IPS DF 4.7 (cell line): Measurements from ENCODE around the gene MRM3.
"Not testable (repeated sequence)": the region's sequence is repeated elsewhere in the genome, so short reads cannot be mapped to it uniquely, and the experiment has no call there.

ENCODE experiments used
- DNase-seq: peaks from one replicate; pipeline ENCODE4 v3.0.0-alpha.2; 2013; ENCODE audit warnings: low spot score; ENCODE audit errors: extremely low read depth

The MRM3 gene

DNA sequence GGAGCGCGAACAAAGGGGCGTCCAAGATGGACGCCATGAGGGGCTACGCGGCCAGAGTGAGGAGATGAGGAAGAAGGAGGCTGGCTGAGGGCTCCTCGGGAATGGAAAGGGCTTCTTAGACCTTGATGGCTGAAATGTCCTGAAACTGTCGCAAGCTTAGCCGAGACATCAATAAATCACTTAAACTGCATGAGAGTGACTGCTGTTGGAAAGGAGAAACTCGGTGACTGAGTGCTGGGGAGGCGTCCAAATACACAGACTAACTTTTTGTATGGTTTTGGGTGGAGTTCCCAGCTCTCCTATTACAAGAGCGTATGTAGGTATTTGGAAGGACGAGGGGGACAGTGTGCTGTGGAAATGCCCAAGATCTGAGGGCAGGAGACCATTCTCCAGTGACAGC is 28.7 kb upstream of the MRM3 start:
- DNase-seq = no peak

DNA sequence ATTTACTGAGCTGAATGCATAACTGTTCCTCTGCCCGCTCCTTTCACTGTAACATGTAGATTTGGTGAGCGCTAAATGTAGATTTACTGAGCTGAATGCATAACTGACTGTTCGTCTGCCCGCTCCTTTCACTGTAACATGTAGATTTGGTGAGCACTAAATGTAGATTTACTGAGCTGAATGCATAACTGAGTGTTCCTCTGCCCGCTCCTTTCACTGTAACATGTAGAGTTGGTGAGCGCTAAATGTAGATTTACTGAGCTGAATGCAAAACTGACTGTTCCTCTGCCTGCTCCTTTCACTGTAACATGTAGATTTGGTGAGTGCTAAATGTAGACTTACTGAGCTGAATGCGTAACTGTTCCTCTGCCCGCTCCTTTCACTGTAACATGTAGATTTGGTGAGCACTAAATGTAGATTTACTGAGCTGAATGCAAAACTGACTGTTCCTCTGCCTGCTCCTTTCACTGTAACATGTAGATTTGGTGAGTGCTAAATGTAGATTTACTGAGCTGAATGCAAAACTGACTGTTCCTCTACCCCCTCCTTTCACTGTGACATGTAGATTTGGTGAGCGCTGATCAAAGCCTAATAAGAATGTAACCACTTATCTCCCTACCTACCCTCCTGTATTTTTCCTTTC is 26.7 kb upstream of the MRM3 start:
- not testable (repeated sequence) for DNase-seq

DNA sequence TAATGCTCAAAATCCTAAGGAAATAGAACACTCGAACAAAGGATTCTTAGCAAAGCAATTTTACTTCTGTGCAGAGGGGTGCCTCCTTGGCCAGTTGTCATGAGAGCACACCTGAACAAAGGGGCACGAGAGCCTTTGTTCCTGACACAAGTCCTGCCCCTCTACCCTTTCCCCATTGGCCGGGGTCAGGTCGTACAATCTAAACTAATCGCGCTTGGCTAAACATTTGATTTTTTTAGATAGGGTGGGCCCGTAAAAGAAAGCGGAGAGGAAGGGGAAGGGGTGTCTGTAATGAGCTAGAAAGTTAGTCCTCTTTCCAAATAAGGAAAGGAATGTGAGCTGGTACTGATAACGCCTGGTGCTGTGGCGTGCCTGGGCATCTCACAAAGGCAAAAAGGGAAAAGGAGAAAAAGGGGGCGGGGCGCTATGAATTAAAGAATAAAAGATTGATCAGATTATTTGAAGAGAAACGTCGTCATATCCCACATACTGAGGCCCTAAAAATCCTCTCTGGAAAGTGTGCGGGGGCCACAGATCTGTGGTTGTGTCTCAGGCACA is 26.1 kb upstream of the MRM3 start:
- DNase-seq = not testable (repeated sequence)

DNA sequence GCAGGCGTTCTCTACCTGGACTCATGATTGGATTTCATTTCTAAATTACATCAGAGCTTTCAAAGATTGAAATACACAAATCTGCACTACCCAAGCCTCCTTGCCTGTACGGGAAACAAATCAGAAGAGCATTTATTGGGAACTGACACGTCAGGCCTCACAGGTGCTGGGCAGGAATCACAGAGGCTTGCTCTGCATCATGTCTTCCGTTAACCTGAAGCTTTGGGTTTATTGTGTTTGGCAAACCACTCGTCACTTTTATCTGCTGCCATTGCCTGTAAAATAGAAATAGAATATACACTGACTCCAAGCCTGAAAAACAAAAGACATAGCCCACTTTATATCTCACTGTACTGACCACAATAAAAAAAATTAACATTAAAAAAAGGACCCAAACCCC is 22.2 kb upstream of the MRM3 start:
- DNase-seq = no peak

DNA sequence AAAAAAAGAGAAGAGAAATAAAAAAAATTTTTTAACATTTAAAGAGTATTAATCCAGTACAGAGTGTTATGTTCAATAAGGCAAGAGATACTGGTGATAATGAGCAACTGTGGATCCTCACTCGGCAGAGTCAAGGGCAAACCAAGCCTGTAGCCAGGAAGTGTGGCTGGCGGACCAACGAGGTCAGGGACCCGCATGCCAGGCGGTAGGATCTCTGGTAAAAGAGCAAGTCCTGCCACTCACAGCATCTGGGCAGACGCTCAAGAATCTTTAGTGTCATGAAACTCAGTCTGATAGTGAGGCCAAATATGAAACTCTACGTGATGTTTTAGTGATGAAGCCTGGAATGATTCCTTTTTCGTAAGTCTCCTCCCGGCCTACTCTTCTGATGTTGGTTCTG is 21.8 kb upstream of the MRM3 start:
- no peak for DNase-seq

DNA sequence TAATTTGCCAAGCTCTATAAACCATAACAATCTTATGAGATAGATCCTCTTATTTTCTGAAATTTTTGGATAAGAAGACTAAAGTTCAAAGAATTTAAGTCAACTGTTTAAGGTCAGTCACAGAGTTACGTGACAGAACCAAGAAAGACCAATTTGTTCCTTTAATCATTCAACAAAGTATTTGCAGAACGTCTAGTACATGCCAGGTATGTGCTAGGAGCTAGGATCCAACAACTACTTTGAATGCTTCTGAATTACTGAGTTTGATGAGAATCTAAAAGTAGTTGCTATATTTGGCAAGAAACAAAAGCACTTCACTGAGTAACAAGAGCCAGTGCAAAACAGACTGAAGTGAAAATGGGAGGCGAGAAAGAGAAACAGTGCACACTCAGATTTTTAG is 15.1 kb upstream of the MRM3 start:
- DNase-seq = no peak

DNA sequence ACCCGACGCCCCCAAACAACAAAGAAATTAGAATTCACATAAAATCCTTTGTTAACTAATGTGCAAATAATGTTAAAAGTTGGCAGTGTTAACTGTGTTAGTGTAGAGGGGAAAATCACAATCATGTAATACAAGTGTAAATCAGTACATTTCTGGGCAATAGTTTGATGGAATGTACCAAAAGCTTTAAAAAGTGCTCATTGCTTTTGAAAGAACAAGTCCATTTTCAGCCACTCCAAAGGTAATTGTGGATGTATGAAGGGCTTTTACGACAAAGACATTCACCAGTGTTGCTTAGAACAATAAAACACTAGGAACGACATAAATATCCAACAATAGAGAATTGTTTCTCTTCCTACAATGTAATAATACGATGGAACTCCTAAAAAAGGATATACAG is 9.1 kb upstream of the MRM3 start:
- no peak for DNase-seq

DNA sequence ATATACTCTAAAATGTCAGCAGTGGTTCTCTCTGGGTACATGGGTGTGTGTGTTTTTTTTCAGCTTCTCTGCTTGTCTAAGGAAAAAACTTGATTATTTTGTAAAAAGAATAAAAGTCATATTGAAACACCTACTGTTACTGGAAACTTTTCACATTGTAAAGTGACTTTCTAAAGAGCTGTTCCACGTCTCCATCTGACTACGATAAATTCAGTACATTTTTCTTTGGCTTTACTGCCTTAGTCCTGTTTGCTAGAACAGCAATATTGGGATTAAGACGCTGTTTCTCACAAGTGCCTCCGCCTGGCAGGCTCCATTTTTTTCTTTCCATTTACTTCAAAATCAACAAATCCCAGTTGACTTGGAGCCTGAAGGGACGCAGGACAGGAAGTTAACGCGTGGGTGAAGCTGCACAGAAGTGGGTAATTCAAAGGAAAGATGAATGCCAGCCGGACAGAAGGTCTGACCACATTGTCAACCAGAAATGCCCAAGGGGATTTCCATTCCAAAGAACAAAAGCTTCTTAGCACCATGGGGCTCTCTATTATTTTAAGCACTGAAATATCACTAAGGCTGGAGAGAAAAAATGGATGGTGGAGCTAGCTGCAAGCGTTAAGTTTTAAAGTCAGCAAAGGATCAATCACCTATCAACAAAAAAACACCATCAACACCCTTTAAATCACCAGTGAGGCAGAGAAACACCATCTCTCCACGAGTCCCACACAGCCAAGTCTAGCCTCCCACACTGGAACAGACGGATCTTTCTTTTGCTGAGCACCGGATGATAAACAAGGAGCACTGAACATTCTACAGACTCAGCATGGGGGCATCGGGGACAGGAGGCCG is 8.5 kb upstream of the MRM3 start:
- DNase-seq = no peak

DNA sequence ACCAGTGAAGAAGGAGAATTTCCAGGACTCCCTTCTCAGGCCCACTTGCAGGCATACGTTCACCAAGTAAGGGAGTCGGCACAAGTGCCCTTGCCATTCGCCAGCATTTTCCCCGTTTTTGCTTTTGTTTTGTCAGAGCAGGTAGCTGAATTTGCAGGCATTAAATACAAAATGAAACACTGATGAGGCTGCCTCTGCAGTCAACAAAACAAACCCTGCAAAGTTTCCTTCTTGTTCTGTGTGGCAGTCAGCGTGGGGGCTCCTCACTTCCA is 7.9 kb upstream of the MRM3 start:
- no peak for DNase-seq

DNA sequence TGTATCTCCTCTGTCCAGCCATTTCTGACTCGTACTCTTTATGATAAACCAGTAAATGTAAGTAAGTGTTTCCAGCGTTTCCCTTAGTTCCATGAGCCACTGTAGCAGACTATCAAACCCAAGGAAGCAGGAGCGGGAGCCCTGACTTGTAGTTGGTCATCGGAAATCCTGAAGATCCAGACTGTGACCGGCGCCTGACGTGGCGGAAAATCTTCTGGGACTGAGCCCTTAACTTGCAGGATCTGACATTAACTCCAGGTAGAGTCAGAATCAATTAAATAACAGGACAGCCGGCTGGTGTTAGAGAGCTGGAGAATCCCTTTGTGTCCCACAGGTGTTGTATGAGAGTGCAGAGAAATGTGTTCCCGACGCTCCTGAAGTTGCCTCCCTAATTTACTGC is 4.1 kb upstream of the MRM3 start:
- DNase-seq = no peak

DNA sequence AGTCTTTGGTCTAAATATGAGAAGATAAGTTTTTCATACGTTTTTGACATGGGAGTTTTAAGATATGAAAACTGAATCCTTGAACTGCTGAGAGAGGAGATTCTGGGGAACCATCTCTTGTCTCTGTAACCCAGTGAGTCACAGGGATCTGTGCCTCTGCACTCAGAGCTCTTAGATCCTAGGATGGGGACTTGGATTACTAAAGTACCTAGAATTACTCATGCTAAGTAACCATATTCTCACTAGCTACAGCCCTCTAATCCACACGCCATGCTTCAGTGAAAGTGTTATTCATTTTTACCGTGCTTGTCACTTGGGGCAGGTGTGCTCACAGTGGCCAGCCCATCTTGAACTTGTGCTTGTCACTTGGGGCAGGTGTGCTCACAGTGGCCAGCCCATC is 2.0 kb downstream of the MRM3 start:
- DNase-seq = no peak

DNA sequence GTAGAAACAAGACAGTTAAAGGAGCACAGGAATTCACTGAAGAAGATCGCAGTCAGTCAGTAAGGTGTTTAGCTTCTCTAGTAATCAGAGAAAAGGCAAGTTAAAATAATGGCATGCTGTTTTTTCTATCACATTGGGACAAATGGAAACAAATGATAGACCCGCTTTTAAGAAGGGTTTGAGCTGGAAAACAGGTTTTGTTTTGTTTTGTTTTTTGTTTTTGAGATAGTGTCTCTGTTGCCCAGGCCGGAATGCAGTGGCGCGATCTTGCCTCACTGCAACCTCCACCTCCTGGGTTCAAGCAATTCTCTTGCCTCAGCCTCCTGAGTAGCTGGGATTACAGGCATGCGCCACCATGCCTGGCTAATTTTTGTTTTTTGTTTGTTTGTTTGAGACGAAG is 3.7 kb downstream of the MRM3 start:
- not testable (repeated sequence) for DNase-seq

DNA sequence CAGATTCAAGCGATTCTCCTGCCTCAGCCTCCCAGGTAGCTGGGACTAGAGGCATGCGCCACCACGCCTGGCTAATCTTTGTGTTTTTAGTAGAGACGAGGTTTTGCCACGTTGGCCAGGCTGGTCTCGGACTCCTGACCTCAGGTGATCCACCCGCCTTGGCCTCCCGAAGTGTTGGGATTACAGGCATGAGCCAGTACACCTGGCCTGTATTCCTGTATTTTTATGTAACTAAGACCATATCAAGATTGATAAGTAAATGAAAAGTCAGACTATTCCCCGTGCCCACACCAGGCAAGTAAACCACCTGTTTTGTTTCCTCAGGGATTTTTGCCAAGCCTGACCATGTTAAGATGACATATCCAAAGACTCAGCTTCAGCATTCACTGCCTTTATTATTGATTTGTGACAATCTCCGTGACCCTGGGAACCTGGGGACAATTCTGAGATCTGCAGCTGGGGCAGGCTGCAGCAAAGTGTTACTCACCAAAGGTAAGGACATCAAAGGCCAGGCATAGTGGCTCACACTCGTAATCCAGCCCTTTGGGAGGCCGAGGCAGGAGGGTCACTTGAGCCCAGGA is 5.6 kb downstream of the MRM3 start:
- no peak for DNase-seq

DNA sequence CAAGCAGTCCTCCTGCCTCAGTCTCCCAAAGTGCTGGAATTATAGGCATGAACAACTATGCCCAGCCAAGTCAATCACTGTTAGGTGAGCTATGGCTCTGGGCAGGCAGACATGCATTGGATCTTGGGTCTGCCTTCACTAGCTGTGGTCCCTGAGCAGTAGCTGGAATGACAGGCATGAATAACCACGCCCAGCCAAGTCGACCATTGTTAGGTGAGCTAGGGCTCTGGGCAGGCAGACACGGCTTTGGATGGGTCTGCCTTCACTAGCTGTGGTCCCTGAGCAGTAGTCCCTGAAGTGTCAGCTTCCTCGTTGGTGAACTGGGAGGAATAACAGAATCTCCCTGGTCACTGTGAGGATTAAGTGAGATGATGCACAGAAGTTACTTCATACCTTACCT is 6.4 kb downstream of the MRM3 start:
- DNase-seq = no peak

DNA sequence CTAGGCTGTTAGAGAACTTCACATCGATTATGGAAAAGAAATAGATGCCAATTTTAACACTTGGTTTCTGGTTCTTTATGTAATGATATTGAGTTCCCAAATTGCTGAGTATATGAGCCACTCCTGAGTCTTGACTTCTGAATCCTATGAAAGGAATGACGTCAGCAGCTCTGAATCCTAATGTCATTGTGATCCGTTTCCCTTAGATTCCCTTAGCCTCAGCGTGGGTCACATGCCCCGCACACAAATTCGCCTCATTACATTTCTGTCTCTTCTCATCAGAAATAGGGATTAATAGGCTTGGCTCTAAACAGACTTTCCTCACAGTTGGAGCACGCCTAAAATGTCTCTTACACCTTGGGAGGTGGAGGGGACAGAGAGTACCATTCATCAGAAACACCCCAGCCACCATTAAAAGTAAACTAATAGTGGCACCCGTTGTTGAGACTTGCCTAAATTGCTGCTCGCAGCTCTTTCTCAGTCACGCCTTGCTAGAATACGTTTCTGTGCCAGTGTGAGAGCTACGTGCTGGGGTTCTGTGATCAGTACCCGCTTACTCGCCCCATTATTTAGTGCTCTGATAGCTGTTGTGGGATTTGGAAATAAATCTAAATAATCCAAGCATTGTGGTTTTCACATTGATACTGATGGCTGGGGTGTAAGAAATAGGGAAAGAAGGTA is 7.1 kb downstream of the MRM3 start:
- no peak for DNase-seq

DNA sequence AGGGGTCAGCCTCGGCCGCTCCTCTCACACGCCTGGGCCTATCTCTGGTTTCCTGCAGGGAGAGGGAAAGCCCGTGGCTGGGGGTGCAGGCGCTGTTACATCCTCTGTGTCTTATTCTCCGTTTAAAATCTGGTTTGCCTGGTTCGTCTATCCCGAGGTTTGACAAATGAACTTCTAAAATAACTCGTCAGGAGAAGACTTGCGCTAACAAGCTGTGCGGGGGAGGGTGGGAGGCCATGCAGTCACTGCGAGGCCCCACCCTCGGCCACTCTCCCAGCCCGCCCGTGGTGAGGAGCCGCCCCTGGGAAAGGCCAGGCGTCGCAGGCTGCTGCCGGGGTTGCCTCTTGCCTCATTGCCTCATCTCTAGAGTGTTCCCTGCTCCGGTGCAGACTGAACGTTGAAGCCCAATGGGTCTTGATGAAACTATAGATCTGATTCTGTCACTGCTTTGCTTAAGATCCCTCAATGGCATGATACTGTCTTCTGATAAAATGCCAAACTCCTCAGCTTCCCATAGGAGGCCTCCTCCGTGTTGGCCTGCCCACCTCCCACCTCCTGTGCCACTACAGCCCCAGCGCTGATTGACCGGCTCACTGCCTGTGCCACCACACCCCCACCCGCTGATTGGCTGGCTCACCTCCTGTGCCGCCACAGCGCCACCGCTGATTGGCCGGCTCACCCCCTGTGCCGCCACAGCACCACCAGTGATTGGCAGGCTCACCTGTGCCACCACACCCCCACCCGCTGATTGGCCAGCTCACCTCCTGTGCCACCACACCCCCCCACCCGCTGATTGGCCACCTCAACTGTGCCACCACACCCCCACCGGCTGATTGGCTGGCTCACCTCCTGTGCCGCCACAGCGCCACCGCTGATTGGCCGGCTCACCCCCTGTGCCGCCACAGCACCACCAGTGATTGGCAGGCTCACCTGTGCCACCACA is 8.0 kb downstream of the MRM3 start:
- DNase-seq = peak; percentile 14

DNA sequence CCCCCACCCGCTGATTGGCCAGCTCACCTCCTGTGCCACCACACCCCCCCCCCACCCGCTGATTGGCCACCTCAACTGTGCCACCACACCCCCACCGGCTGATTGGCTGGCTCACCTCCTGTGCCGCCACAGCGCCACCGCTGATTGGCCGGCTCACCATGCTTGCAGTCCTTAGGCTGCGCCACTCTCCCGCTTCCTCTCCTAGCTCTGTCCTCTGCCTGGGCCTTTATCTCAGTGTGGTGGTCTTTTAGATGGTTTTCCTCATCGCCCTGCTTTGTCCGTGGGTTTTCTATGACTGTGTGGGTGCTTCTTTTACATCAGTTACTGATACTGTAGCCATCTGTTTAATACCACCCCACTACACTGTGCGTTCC is 8.7 kb downstream of the MRM3 start:
- not testable (repeated sequence) for DNase-seq

DNA sequence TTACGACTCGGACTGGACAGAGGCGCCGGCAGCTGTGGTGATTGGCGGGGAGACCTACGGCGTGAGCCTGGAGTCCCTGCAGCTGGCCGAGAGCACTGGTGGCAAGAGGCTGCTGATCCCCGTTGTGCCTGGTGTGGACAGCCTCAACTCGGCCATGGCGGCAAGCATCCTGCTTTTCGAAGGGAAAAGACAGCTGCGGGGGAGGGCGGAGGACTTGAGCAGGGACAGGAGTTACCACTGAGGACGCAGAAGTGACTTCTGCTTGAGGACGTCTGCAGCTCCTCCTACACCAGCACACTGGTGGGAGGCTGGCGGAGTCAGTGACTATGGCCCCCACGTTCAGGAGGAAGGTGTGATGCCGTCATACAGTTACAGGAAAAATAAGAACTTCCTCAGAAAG is 9.7 kb downstream of the MRM3 start:
- DNase-seq = no peak

DNA sequence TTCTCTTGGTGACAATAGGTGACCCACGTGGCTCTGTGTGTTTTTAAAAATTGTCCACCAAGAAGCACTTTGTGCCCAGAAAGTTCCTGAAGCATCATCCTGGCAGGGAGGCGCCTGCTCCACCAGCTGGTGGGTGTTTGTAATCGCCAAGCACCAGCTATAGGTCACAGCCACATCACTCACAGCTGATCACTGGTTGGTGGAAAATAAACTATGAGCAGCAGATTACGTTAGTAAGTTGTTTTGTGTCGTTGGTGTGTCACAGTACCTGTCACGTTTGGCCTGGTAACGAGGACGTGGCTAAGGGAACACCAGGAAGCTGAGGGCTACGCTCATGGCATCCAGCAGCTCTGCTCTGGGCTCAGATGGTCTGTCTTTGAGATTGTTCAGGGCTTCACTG is 10.1 kb downstream of the MRM3 start:
- DNase-seq = no peak

DNA sequence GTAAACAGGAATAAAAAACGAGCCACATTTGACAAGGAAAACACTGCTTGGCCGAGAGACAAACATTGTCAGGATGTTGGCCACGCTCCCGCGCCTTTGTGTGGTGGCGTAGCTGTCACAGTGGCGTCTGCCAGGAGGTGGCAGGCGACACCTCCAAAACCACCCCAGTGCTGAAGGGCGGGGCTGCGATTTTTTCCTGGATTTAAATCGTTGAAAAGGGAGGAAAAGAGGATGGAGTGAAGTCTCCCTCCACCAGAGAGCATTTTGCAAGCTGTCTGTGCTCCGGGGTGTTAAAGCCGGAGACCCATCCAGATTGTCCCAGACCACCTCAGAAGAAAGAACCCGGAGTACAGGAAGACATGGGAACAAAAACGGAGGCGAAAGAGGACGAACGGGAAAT is 12.7 kb downstream of the MRM3 start:
- peak; percentile 41 for DNase-seq

DNA sequence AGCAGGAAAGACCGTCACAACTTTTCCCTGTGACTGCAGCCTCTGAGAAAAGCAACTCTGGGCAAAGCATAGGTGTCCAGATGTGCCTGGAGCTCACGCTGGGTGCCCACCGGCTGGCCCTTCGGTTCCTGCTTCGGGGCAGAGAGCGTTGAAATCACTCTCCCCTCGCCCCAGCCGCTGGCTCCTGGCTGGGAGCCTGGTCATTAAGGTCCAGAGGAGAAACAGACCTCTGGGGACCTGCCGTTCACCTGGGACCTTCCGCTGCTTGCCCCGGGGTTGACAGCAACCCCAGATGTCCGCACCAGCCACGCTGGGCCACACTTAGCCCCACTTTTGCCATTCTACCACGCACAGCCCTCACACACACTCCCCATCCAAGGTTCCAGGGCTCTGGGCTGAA is 13.1 kb downstream of the MRM3 start:
- no peak for DNase-seq
